Small intestine (tissue), 7 donors: ENCODE data around the gene NPAS2. TPM values are rescaled to one million over a fixed set of nuclear protein-coding genes. Genes with fewer than 3 reads are reported as not detected.

Source experiments
- DNase-seq, 2 donors: peaks; one replicate each; pipeline versions ENCODE4 v3.0.0 to v3.0.0-alpha.2; 2013
- FAIRE-seq: peaks from 2 replicates; lab custom pipeline; 2012; peaks lifted over from hg19 to GRCh38; lab: Jason Lieb, UNC
- H3K27ac ChIP-seq, 3 donors: one replicate each; pipeline ENCODE4 v1.5.1; 2013; ENCODE audit warnings: low read length in 2 of 3, mild to moderate bottlenecking in 2 of 3, control low read depth in 1 of 3, inconsistent platforms in 1 of 3, low read depth in 1 of 3, moderate library complexity in 1 of 3
- H3K27me3 ChIP-seq, 3 donors: one replicate each; pipeline ENCODE4 v1.6.1; 2013; ENCODE audit warnings: low read length in 3 of 3, inconsistent platforms in 1 of 3; ENCODE audit not compliant: control insufficient read depth in 3 of 3, insufficient read depth in 3 of 3
- H3K36me3 ChIP-seq, 3 donors: one replicate each; pipeline ENCODE4 v1.6.1; 2013; ENCODE audit warnings: low read length in 3 of 3, inconsistent platforms in 1 of 3, low read depth in 1 of 3, mild to moderate bottlenecking in 1 of 3, moderate library complexity in 1 of 3; ENCODE audit not compliant: control insufficient read depth in 3 of 3, insufficient read depth in 2 of 3
- H3K4me1 ChIP-seq, 3 donors: one replicate each; pipeline ENCODE4 v1.6.1; 2013; ENCODE audit warnings: low read length in 2 of 3, inconsistent platforms in 1 of 3, low read depth in 1 of 3, mild to moderate bottlenecking in 1 of 3, moderate library complexity in 1 of 3; ENCODE audit not compliant: control insufficient read depth in 3 of 3, insufficient read depth in 2 of 3
- H3K4me3 ChIP-seq, 3 donors: one replicate each; pipeline ENCODE4 v1.5.1; 2013; ENCODE audit warnings: low read length in 3 of 3, control low read depth in 1 of 3, inconsistent platforms in 1 of 3, low read depth in 1 of 3, mild to moderate bottlenecking in 1 of 3, moderate library complexity in 1 of 3
- H3K9me3 ChIP-seq, 2 donors: one replicate each; pipeline ENCODE4 v1.6.1; 2013; ENCODE audit warnings: low read depth in 1 of 2, low read length in 1 of 2; ENCODE audit not compliant: control insufficient read depth in 2 of 2, insufficient read depth in 1 of 2
- WGBS, 3 donors: extraction: QIAGEN DNeasy Blood & Tissue Kit; methylation state at CpG; one replicate each; pipeline ENCODE4 v1.1.7; 2013; 5-methylcytosine and 5-hydroxymethylcytosine counted together
- polyA plus RNA-seq, 4 donors: library from polyadenylated mRNA; stranded (reverse) in 3 of 4; unstranded in 1 of 4; fragments of 200-250 nt in 3 of 4; fragments of 120-200 nt in 1 of 4; gene quantifications; one replicate each; pipeline versions ENCODE4 v1.2.1 to v1.2.3, GENCODE V29; 2013
- donor health status: healthy with polysubstance abuse.
- donor health status: control.
- donor health status: control.
- donor health status: Bipolar disorder and iron deficiency.
- donor health status: healthy.

The NPAS2 gene
- polyA plus RNA-seq, 4 donors = 23.9 to 34.2 (median 26.3) TPM

DNA sequence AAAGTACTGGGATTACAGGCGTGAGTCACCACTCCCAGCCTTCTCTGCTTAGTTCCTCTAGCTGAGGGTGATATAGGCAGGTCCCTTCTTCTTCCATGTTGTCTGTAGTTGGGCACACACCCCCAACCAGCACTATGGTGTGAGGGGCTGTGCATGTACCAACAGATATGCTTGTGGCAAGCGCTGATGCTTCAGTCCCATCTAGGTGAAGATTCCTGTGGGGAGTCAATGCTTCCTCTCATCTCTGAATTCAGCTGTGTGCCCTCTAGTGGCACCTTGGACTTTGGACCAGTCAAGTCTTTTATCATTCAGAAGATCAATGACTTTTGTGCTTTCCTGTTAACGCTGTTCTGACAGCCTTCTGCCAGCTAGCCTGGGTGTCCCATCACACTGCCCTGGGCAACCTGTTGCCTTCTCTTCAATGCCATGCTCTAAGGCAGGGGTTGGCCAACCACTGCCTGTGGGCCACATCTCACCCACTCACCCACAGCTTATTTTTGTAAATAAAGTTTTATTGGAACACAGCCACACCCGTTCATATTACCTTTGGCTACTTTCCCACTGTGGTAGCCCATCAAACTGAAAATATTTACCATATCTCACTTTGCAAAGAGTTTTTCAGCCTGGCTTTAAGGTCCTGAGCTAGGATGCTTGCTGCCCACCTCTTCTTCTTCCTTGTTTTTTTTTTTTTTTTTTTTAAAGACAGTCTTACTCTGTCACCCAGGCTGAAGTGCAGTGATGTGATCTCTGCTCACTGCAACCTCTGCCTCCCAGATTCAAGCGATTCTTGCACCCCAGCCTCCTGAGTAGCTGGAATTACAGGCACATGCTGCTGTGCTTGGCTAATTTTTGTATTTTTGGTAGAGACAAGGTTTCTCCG, 51.0 kb downstream of the NPAS2 start:
- DNase-seq = peak in 1 of 2 donors; percentile 63
- Histone ChIP-seq H3K27me3 (no peaks in the 10 kb centered on the region), H3K4me1 (peaks cover 0 to 9% (median 4%) of the 10 kb centered on the region in 3 donors), H3K9me3 (peaks cover 0 to 3% of the 10 kb centered on the region in 2 donors), H3K27ac (no peak overlapping the region), H3K4me3 (no peak overlapping the region), H3K36me3 (peaks cover 0 to 3% (median 0%) of the 10 kb centered on the region in 3 donors)
- 73 to 86% (median 77%) methylated on average over 6 of the region's 6 CpGs for WGBS, 3 donors
- FAIRE-seq = no peak

DNA sequence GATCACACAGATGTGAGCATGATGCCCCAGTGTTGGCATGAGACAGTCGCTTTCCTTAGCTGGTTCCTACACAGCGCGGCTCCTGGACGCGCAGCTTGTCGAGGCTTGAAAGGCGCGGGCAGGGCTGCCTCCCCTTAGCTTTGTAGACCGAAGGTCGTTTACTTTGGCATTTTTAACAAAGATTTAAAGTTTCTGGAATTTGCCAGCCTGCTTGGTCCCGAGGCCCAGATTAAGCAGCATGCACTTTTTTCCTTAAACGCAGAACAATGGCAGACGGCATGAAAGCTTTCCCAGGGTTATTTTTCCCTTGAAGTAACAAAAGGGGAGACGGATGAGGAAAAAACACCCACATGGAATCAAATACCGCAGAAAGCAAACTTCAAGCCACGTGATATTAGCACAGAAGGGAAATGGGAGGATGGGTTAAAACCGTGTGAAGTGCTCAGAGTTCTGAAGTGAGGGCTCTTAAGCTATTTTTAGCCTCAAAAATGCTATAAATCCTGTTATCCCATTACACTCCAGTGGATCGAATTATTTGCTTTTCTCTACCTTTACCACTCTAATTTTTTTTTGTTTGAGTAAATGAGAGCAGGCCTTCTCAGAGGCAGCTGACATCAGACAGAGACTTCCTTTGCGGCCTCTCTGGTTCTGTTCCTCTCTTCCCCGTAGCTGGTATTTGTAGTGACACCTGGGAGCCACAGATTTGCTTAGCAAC, 55.7 kb downstream of the NPAS2 start:
- Histone ChIP-seq H3K27ac (no peak overlapping the region), H3K4me3 (no peak overlapping the region), H3K4me1 (peaks cover 0 to 14% (median 3%) of the 10 kb centered on the region in 3 donors), H3K36me3 (peaks cover 0 to 16% (median 0%) of the 10 kb centered on the region in 3 donors), H3K9me3 (peaks cover 0 to 3% of the 10 kb centered on the region in 2 donors), H3K27me3 (no peaks in the 10 kb centered on the region)
- 66 to 89% (median 77%) methylated on average over 20 of the region's 20 CpGs for WGBS, 3 donors
- DNase-seq (peak in 1 of 2 donors; percentile 35), FAIRE-seq (no peak)

DNA sequence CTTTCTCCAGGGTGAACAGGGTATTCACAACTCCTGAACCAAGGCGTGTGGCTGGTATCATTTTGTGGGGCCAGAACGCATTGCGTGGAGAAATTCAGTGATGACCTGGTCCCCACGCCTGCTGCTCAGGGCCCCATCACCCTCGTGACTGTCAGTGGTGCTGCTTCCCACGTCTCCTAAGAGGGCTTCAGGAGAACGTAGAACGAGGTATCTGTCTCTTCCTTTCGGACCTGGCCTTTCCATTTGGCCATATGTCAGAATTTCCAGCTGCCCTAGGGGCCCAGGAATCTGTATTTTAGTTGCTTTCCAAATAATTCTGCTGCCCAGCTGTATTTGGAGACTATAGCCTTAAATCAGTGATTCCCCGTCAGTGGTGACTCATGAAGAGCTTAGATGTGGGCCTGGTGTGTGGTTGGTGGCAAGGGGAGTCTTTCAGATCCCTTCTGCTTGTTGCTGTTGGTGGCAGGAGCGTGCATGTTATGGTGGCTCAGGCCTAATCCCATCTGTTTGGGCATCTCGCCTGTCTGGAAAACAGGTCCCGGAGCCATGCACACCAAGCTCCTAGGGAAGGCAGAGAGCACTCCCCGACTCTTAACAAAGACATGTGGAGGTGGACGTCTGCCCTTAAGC, 56.4 kb downstream of the NPAS2 start:
- DNase-seq (no peak), FAIRE-seq (no peak)
- Histone ChIP-seq H3K9me3 (peaks cover 0 to 3% of the 10 kb centered on the region in 2 donors), H3K4me1 (peaks cover 0 to 14% (median 0%) of the 10 kb centered on the region in 3 donors), H3K27ac (no peak overlapping the region), H3K27me3 (no peaks in the 10 kb centered on the region), H3K4me3 (no peak overlapping the region), H3K36me3 (peaks cover 0 to 16% (median 0%) of the 10 kb centered on the region in 3 donors)
- 91 to 92% (median 92%) methylated on average over 15 of the region's 15 CpGs for WGBS, 3 donors

DNA sequence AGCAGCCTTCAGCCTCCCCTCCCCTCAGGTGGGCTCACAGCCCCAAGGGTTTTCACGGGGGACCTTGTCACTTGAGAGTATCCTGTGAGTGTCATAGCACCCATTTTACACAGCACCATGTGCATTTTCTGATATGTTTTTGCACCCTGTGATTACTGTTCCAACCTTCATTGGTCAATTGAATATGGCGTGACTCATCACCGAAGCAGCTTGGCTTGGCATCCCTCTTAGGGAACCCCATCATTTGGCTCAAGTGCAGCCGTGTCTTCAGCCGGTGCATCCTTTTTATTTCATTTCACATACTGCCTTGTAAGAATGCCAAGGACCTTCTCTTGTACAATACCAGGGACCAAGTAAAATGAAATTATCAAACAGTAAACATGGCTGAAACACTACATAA, 57.6 kb downstream of the NPAS2 start:
- FAIRE-seq (no peak), DNase-seq (no peak)
- Histone ChIP-seq H3K4me3 (no peak overlapping the region), H3K27ac (no peak overlapping the region), H3K27me3 (no peaks in the 10 kb centered on the region), H3K9me3 (peaks cover 0 to 3% of the 10 kb centered on the region in 2 donors), H3K36me3 (peaks cover 0 to 19% (median 0%) of the 10 kb centered on the region in 3 donors), H3K4me1 (peaks cover 0 to 14% (median 0%) of the 10 kb centered on the region in 3 donors)
- WGBS, 3 donors = 65 to 76% (median 74%) methylated on average over 5 of the region's 5 CpGs

DNA sequence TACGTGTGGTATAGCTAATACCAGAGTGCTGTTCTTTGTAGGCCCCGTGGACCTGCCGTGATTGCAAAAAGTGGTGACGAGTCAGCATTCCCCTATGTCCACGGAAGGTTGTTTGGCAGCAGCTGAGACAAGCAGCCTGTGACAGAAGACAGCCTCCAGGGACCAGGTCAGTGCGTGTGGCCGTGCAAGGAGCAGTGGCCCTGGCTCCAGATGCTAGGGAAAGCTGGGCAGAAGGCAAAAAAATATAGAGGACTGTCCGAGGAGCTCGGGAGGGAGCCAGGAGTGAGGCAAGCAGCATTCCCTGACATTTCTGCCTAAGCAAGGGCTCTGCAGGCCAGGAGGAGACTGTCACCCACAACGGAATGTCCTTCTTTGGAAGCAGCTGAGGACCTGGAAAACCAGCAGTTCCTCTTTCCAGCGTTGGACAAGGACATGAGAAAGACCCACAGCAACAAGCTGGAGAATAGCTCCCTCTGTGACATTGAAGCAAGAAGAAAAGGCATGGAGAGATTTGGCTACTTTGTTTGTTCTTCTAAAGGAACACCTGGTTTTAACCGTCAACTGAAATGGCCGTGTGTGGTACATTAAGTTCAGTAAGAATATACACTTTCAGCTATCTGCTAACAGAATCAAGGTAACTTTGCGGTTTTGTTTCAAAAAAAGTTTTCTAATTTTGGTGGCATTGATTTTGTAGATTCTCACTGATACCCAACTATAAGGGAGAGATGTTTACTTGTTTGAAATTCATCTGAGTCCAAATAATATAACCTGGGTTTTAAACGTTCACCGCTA, 58.3 kb downstream of the NPAS2 start:
- WGBS, 3 donors = 75 to 80% (median 77%) methylated on average over 16 of the region's 16 CpGs
- DNase-seq (no peak), FAIRE-seq (no peak)
- Histone ChIP-seq H3K36me3 (peaks cover 0 to 19% (median 0%) of the 10 kb centered on the region in 3 donors), H3K4me1 (peaks cover 0 to 20% (median 0%) of the 10 kb centered on the region in 3 donors), H3K27me3 (no peaks in the 10 kb centered on the region), H3K27ac (no peak overlapping the region), H3K4me3 (no peak overlapping the region), H3K9me3 (peaks cover 0 to 3% of the 10 kb centered on the region in 2 donors)

DNA sequence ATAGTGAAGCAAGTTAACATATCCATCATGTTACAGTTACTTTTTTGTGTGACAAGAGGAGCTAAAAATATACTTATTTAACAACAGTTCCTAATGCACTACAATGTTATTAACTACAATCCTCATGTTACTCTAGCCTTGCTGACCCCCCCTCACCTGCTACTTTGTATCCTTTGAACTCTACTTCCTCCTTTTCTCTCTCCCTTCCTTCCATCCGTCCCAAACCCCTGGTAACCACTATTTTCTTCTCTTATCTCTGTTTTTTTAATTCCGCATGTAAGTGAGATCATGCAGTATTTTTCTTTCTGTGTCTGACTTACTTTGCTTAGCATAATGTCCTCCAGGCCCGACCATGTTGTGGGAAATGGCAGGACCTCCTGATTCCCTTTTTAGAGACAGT, 59.4 kb downstream of the NPAS2 start:
- WGBS, 3 donors = 82 to 84% (median 83%) methylated on average over 3 of the region's 3 CpGs
- Histone ChIP-seq H3K27ac (no peak overlapping the region), H3K36me3 (peaks cover 0 to 19% (median 0%) of the 10 kb centered on the region in 3 donors), H3K9me3 (peaks cover 0 to 3% of the 10 kb centered on the region in 2 donors), H3K4me1 (peaks cover 4 to 30% (median 4%) of the 10 kb centered on the region in 3 donors), H3K4me3 (no peak overlapping the region), H3K27me3 (no peaks in the 10 kb centered on the region)
- DNase-seq (no peak), FAIRE-seq (no peak)

DNA sequence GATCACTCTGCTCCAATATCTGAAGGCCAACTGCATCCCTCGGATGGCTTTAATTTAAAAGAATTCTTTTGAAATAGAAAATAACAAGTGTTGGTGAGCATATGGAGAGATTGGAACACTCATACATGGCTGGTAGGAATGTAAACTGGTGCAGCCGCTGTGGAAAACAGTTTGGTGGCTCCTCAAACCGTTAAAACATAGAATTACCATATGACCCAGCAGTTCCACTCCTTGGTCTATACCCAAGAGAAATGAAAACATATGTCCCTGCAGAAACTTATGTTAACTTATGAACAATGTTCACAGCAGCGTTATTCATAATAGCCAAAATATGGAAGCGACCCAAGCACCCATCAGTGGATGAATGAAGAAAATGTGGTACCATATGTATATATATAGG, 60.1 kb downstream of the NPAS2 start:
- Histone ChIP-seq H3K4me3 (no peak overlapping the region), H3K27ac (no peak overlapping the region), H3K4me1 (peaks cover 4 to 30% (median 4%) of the 10 kb centered on the region in 3 donors), H3K36me3 (peaks cover 0 to 16% (median 0%) of the 10 kb centered on the region in 3 donors), H3K9me3 (no peaks in the 10 kb centered on the region), H3K27me3 (no peaks in the 10 kb centered on the region)
- DNase-seq (no peak), FAIRE-seq (no peak)
- WGBS, 3 donors = 94 to 98% (median 96%) methylated on average over 5 of the region's 5 CpGs
